CD4-positive, alpha-beta T cell (primary cell): ENCODE measurements around the gene NTM. TPM values are rescaled to one million over a fixed set of nuclear protein-coding genes. Genes with fewer than 3 reads are reported as not detected.

Source experiments
- ATAC-seq: fragments of 200-7000 bp; cut with Tn5 transposase; one replicate; pipeline ENCODE4 v1.10.0; 2022; ENCODE audit warnings: mild to moderate bottlenecking; ENCODE audit not compliant: poor library complexity
- CTCF ChIA-PET: fragments of 350-600 bp; sonication (Branson Sonifier 250); formaldehyde crosslinking; loops from one replicate; lab custom pipeline; 2021; ENCODE audit warnings: antibody characterized with exemption, inconsistent platforms; lab: Charles Lee
- POLR2A ChIA-PET: fragments of 350-600 bp; sonication (Branson Sonifier 250); formaldehyde crosslinking; loops from one replicate; lab custom pipeline; 2021; ENCODE audit warnings: antibody characterized with exemption, inconsistent platforms; lab: Charles Lee
- DNase-seq, 14 experiments: peaks; one replicate each; pipeline ENCODE4 v3.0.0-alpha.2; 2013 to 2020; ENCODE audit warnings: mixed read lengths in 2 of 14
- H3K27ac ChIP-seq, 2 donors: one replicate each; pipeline versions ENCODE4 v1.5.1 to v1.7.0; 2013; ENCODE audit warnings: low read length in 2 of 2, low read depth in 1 of 2, mild to moderate bottlenecking in 1 of 2
- H3K27me3 ChIP-seq, 2 experiments: 1 replicate in 1 of 2; 2 replicates in 1 of 2; pipeline versions ENCODE4 v1.6.1 to v1.7.0; 2013; ENCODE audit warnings: low read length in 2 of 2, control low read depth in 1 of 2, mild to moderate bottlenecking in 1 of 2, moderate library complexity in 1 of 2; ENCODE audit not compliant: insufficient read depth in 2 of 2, control insufficient read depth in 1 of 2
- H3K36me3 ChIP-seq: one replicate; pipeline ENCODE4 v1.6.1; 2013; ENCODE audit warnings: low read length, control low read depth; ENCODE audit not compliant: insufficient read depth
- H3K4me1 ChIP-seq: one replicate; pipeline ENCODE4 v1.6.1; 2013; ENCODE audit warnings: low read length, control low read depth; ENCODE audit not compliant: insufficient read depth
- H3K4me3 ChIP-seq: one replicate; pipeline ENCODE4 v1.5.1; 2013; ENCODE audit warnings: mild to moderate bottlenecking, low read length, moderate library complexity
- H3K9me3 ChIP-seq, 2 experiments: 1 replicate in 1 of 2; 2 replicates in 1 of 2; pipeline versions ENCODE4 v1.6.1 to v1.7.0; 2013; ENCODE audit warnings: low read length in 2 of 2, mild to moderate bottlenecking in 2 of 2, control low read depth in 1 of 2, moderate library complexity in 1 of 2; ENCODE audit not compliant: control insufficient read depth in 1 of 2, insufficient read depth in 1 of 2
- H3K27ac Mint-ChIP-seq: one replicate; pipeline ENCODE4 v1.8.0; 2020; ENCODE audit warnings: mixed read lengths
- H3K27me3 Mint-ChIP-seq: one replicate; pipeline ENCODE4 v1.8.0; 2021; ENCODE audit warnings: mixed read lengths
- H3K36me3 Mint-ChIP-seq: one replicate; pipeline ENCODE4 v1.8.0; 2021; ENCODE audit warnings: low read depth, mixed read lengths
- H3K4me1 Mint-ChIP-seq: one replicate; pipeline ENCODE4 v1.8.0; 2021; ENCODE audit warnings: low read depth, mixed read lengths
- H3K4me3 Mint-ChIP-seq: one replicate; pipeline ENCODE4 v1.8.0; 2020; ENCODE audit warnings: mild to moderate bottlenecking, mixed read lengths
- H3K9me3 Mint-ChIP-seq: one replicate; pipeline ENCODE4 v1.8.0; 2020; ENCODE audit warnings: mixed read lengths
- CTCF ChIP-seq: fragments of 200-600 bp; IDR thresholded peaks from one replicate; pipeline ENCODE4 v1.8.0; 2022; ENCODE audit warnings: antibody characterized with exemption, mild to moderate bottlenecking
- intact Hi-C, 2 experiments: fragments of 100-400 bp; cut with DNase I in 1 of 2; cut with micrococcal nuclease in 1 of 2; formaldehyde crosslinking; loops; one replicate each; pipeline versions ENCODE4 v1.15.1 to v1.9.0; 2023 to 2025; cut with DNase I, micrococcal nuclease
- total RNA-seq, 174 experiments: library from RNA in 2 of 174; stranded (reverse) in 2 of 174; gene quantifications; one replicate each; pipeline ENCODE4 v1.2.3 and lab custom pipeline; 2021 to 2026

Gene NTM
- total RNA-seq, 2 experiments from 2014 or later: not detected

DNA sequence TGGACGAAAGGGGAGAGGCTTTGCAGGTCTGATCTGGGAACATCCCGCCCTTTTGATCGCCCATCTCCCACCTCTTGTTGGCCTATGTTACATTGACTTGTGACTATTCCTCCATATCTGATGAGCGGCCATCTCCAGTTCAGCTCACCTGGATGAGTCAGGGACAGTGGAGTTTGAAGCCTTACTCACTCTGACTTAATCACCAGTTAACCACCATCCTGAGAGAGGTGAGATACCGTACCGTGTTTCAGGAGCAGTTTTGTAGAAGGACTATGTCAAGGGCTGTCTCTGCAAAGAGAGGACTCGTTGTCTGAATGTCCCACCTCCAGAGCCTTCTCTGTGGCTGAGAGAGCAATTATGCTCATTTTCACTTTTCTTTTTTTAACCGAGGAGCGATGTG, 771.7 kb downstream of the NTM start:
- no peaks in the 10 kb centered on the region for H3K27me3 ChIP-seq
- H3K27ac Mint-ChIP-seq: no peak overlapping the region
- DNase-seq (no peak), ATAC-seq (no peak)
- H3K36me3 ChIP-seq: no peaks in the 10 kb centered on the region
- no peaks in the 10 kb centered on the region for H3K36me3 Mint-ChIP-seq
- no peak for TF ChIP-seq CTCF
- H3K9me3 Mint-ChIP-seq: no peaks in the 10 kb centered on the region
- CTCF ChIA-PET: no interaction called here
- intact Hi-C loops: no loop called here
- H3K9me3 ChIP-seq: peaks cover 0 to 14% of the 10 kb centered on the region in 2 experiments
- H3K27ac ChIP-seq: no peak overlapping the region
- no peak overlapping the region for H3K4me3 Mint-ChIP-seq
- H3K4me1 ChIP-seq: no peaks in the 10 kb centered on the region
- no peaks in the 10 kb centered on the region for H3K27me3 Mint-ChIP-seq
- no peak overlapping the region for H3K4me3 ChIP-seq
- no peaks in the 10 kb centered on the region for H3K4me1 Mint-ChIP-seq
- POLR2A ChIA-PET: no interaction called here

- no peaks in the 10 kb centered on the region for H3K36me3 ChIP-seq
- no peak overlapping the region for H3K4me3 ChIP-seq
- Mint-ChIP-seq H3K4me1 (no peaks in the 10 kb centered on the region), H3K27ac (no peak overlapping the region), H3K27me3 (no peaks in the 10 kb centered on the region), H3K4me3 (no peak overlapping the region), H3K36me3 (no peaks in the 10 kb centered on the region), H3K9me3 (no peaks in the 10 kb centered on the region)
- intact Hi-C loops: no loop called here
- H3K27ac ChIP-seq: no peak overlapping the region
- ATAC-seq (no peak), DNase-seq (no peak)
- CTCF ChIA-PET: no interaction called here
- H3K9me3 ChIP-seq: peaks cover 0 to 13% of the 10 kb centered on the region in 2 experiments
- POLR2A ChIA-PET: no interaction called here
- TF ChIP-seq CTCF: no peak
- H3K4me1 ChIP-seq: no peaks in the 10 kb centered on the region
- H3K27me3 ChIP-seq: no peaks in the 10 kb centered on the region
These were observed 772.1 kb downstream of the NTM start for GRCh38 chr11:132142554-132142953.

GRCh38 chr11:132147464-132147863, 777.0 kb downstream of the NTM start:
- no peak for ATAC-seq
- intact Hi-C loops: no loop called here
- no peaks in the 10 kb centered on the region for H3K27me3 ChIP-seq
- no peaks in the 10 kb centered on the region for H3K4me1 Mint-ChIP-seq
- ChIA-PET POLR2A (no interaction called here), CTCF (interaction anchor here (1.2 kb wide), 1 partner anchor 10 kb away, joined by 3 read pairs; no protein-coding TSS in a partner anchor)
- no peaks in the 10 kb centered on the region for H3K36me3 Mint-ChIP-seq
- H3K27me3 Mint-ChIP-seq: no peaks in the 10 kb centered on the region
- no peaks in the 10 kb centered on the region for H3K9me3 Mint-ChIP-seq
- no peaks in the 10 kb centered on the region for H3K4me1 ChIP-seq
- no peak overlapping the region for H3K27ac ChIP-seq
- no peak overlapping the region for H3K4me3 Mint-ChIP-seq
- no peaks in the 10 kb centered on the region for H3K36me3 ChIP-seq
- no peak overlapping the region for H3K27ac Mint-ChIP-seq
- no peak for TF ChIP-seq CTCF
- peaks cover 0 to 5% of the 10 kb centered on the region in 2 experiments for H3K9me3 ChIP-seq
- no peak overlapping the region for H3K4me3 ChIP-seq
- DNase-seq: no peak
